OCI-LY1 (cell line): ENCODE measurements around the gene CTSD.

Source experiments
- H2AFZ ChIP-seq: fragments of 200-600 bp; sonication (generic), shearing (Covaris generic); 2 replicates; pipeline ENCODE4 v1.6.0; 2014; ENCODE audit warnings: antibody characterized with exemption, mild to moderate bottlenecking, low read length
- H3F3A ChIP-seq: fragments of 200-600 bp; sonication (generic), shearing (Covaris generic); 2 replicates; pipeline ENCODE4 v1.6.0; 2014; ENCODE audit warnings: mild to moderate bottlenecking, antibody characterized with exemption, low read length, moderate library complexity; ENCODE audit not compliant: insufficient read depth
- H3K27ac ChIP-seq: fragments of 200-600 bp; sonication (generic); 2 replicates; pipeline ENCODE4 v1.5.1; 2014; ENCODE audit warnings: low read length, mixed run types, mild to moderate bottlenecking, low read depth; ENCODE audit not compliant: poor library complexity, severe bottlenecking
- H3K27me3 ChIP-seq: fragments of 200-600 bp; sonication (generic); 2 replicates; pipeline ENCODE4 v1.6.0; 2014; ENCODE audit warnings: antibody characterized with exemption, mild to moderate bottlenecking, low read length, moderate library complexity; ENCODE audit not compliant: insufficient read depth
- H3K36me3 ChIP-seq: fragments of 200-600 bp; sonication (generic); 2 replicates; pipeline ENCODE4 v1.6.1; 2014; ENCODE audit warnings: mild to moderate bottlenecking, antibody characterized with exemption, low read length, moderate library complexity, mixed read lengths; ENCODE audit not compliant: insufficient read depth
- H3K4me1 ChIP-seq: fragments of 200-600 bp; sonication (generic); 2 replicates; pipeline ENCODE4 v1.5.1; 2014; ENCODE audit warnings: mild to moderate bottlenecking, low read length, moderate library complexity; ENCODE audit not compliant: insufficient read depth, severe bottlenecking
- H3K4me2 ChIP-seq: fragments of 200-600 bp; sonication (generic), shearing (Covaris generic); 2 replicates; pipeline ENCODE4 v1.6.1; 2014; ENCODE audit warnings: low read length
- H3K4me3 ChIP-seq: fragments of 200-600 bp; sonication (generic); 2 replicates; pipeline ENCODE4 v1.5.1; 2014; ENCODE audit warnings: low read length, low read depth, mild to moderate bottlenecking, mixed read lengths; ENCODE audit not compliant: poor library complexity, severe bottlenecking
- H3K79me2 ChIP-seq: fragments of 200-600 bp; shearing (Covaris generic); 2 replicates; pipeline ENCODE4 v1.6.1; 2016; ENCODE audit warnings: mixed run types, low read length, mixed read lengths; ENCODE audit not compliant: insufficient read depth
- H3K9ac ChIP-seq: fragments of 200-600 bp; sonication (generic), shearing (Covaris generic); 2 replicates; pipeline ENCODE4 v1.6.1; 2014; ENCODE audit warnings: mild to moderate bottlenecking, low read length, mixed read lengths
- H3K9me2 ChIP-seq: fragments of 200-600 bp; sonication (generic), shearing (Covaris generic); 2 replicates; pipeline ENCODE4 v1.6.1; 2014; ENCODE audit warnings: low read depth, mild to moderate bottlenecking, low read length, mixed read lengths
- H3K9me3 ChIP-seq: fragments of 200-600 bp; shearing (Covaris generic); 2 replicates; pipeline ENCODE4 v1.6.1; 2014; ENCODE audit warnings: low read length, mixed read lengths
- H4K20me1 ChIP-seq: fragments of 200-600 bp; sonication (generic), shearing (Covaris generic); 2 replicates; pipeline ENCODE4 v1.6.0; 2016; ENCODE audit warnings: mild to moderate bottlenecking, low read length; ENCODE audit not compliant: insufficient read depth
- EZH2 ChIP-seq: fragments of 200-600 bp; sonication (generic), shearing (Covaris generic); IDR thresholded peaks from 2 replicates; pipeline ENCODE4 v1.8.0; 2017; ENCODE audit warnings: borderline replicate concordance, mixed run types, mild to moderate bottlenecking, antibody characterized with exemption, low read length, moderate library complexity, mixed read lengths
- TF ChIP-seq, protein P1 (sequence below): fragments of 200-600 bp; sonication (generic), shearing (Covaris generic); IDR thresholded peaks from 2 replicates; pipeline ENCODE4 v1.5.1; 2017; ENCODE audit warnings: mild to moderate bottlenecking, antibody characterized with exemption, low read length, moderate library complexity, mixed read lengths

Gene CTSD

DNA sequence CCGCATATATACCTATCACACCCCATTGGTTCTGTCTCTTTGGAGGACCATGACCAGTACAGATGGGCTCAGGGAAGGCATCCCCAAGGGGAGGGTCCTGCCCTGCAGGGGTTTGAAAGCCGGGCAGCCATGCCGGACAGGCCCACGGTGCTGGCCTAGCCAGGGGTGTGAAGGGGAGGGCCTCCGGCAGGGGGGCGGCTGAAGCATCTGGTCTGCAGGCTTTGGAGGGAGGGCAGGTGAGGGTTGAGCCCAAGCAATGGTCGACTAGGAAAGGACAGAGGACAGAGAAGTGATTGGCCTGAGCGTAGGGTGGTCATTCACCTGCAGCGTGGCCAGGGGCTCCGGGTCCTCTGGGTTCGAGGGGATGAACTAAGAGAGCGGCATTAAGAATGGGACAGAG lies 11.2 kb upstream of the CTSD start:
- Histone ChIP-seq H3K79me2 (no peaks in the 10 kb centered on the region), H3K4me2 (no peak overlapping the region), H3K9me3 (no peaks in the 10 kb centered on the region), H2AFZ (no peak overlapping the region), H4K20me1 (no peaks in the 10 kb centered on the region), H3K4me3 (no peak overlapping the region), H3F3A (no peaks in the 10 kb centered on the region), H3K4me1 (no peaks in the 10 kb centered on the region), H3K27me3 (0 out of 2 replicates have a peak, but pooled peaks cover 3% of the 10 kb centered on the region), H3K27ac (no peak overlapping the region), H3K36me3 (no peaks in the 10 kb centered on the region), H3K9ac (no peak overlapping the region), H3K9me2 (no peaks in the 10 kb centered on the region)
- TF ChIP-seq, protein P1, sequence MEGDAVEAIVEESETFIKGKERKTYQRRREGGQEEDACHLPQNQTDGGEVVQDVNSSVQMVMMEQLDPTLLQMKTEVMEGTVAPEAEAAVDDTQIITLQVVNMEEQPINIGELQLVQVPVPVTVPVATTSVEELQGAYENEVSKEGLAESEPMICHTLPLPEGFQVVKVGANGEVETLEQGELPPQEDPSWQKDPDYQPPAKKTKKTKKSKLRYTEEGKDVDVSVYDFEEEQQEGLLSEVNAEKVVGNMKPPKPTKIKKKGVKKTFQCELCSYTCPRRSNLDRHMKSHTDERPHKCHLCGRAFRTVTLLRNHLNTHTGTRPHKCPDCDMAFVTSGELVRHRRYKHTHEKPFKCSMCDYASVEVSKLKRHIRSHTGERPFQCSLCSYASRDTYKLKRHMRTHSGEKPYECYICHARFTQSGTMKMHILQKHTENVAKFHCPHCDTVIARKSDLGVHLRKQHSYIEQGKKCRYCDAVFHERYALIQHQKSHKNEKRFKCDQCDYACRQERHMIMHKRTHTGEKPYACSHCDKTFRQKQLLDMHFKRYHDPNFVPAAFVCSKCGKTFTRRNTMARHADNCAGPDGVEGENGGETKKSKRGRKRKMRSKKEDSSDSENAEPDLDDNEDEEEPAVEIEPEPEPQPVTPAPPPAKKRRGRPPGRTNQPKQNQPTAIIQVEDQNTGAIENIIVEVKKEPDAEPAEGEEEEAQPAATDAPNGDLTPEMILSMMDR: no peak
- TF ChIP-seq EZH2: no peak

DNA sequence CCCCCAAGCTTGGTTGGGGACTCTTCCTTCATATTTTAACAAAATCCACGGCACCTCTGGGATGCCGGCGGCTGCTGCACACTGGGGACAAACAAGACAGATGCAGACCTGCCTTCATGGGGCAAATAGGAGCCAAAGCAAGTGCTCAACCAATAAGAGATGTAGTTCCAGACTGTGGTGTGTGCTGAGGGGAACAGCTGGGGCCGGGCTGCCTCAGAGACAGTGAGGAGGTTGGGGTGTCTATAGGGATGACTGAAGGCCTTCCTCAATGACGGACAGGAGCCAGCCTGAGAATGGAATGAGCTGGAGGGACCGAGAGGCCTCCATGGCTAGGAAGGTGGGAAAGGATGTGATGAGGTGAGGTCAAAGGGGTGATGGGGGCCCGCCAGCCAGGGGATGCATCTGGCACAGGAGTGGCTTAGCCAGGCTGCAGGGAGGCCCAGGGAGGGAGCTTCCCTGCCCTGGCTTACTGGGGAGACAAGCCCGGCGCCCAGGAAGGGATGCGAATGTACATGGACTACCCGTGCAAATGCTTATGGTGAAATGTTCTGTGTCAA lies 10.3 kb upstream of the CTSD start:
- TF ChIP-seq, protein P1: no peak
- no peak for TF ChIP-seq EZH2
- H3K79me2 ChIP-seq: no peaks in the 10 kb centered on the region
- no peak overlapping the region for H3K4me2 ChIP-seq
- no peaks in the 10 kb centered on the region for H4K20me1 ChIP-seq
- H3F3A ChIP-seq: no peaks in the 10 kb centered on the region
- no peak overlapping the region for H3K27ac ChIP-seq
- H3K9ac ChIP-seq: no peak overlapping the region
- H2AFZ ChIP-seq: no peak overlapping the region
- H3K27me3 ChIP-seq: 0 out of 2 replicates have a peak, but pooled peaks cover 3% of the 10 kb centered on the region
- H3K4me1 ChIP-seq: no peaks in the 10 kb centered on the region
- no peak overlapping the region for H3K4me3 ChIP-seq
- H3K9me3 ChIP-seq: no peaks in the 10 kb centered on the region
- H3K36me3 ChIP-seq: no peaks in the 10 kb centered on the region
- H3K9me2 ChIP-seq: no peaks in the 10 kb centered on the region

DNA sequence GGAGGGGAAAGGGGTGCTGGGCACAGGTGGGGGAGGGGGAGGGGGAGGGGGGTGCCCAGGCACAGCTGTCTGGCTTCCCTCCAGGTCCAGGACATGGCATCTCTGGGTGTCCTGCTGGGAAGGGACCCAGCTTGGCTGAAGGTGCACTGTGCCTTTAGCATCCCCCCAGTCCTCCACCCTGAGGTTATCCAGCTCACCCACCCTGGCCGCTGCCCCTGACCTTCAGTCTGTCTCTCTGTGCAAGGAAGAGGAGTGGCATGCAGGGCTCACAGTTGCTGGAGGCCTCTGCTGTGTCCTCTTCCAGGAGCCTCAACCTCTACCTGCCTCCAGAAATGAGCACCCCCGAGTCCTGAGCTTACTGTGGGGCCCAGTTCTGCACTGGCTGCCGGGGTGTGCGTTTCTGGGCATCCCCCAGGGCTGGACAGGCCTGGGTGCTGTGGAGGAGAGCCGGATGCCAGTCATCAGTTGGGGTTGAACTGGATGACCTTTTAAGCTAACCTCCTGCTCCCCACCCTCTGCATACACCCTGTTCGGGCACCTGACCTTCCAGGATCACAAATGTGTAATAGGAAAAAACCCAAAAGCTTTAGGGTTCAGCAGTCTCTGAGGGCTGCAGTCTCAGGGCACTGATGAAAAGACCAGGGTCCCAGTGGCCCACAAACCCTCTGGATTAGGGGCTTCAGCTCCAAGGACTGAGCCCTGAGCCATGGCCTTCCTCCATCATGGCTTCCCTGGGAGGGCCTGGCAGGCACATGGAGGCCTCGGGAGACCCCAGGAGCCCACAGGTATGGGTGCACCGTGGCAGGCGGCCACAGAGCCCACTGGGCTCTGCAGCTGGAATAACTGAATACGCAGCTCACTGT lies 9.6 kb upstream of the CTSD start:
- no peak overlapping the region for H3K4me3 ChIP-seq
- no peaks in the 10 kb centered on the region for H3F3A ChIP-seq
- H4K20me1 ChIP-seq: no peaks in the 10 kb centered on the region
- H3K36me3 ChIP-seq: no peaks in the 10 kb centered on the region
- TF ChIP-seq EZH2: no peak
- TF ChIP-seq, protein P1: no peak
- H3K9ac ChIP-seq: no peak overlapping the region
- no peak overlapping the region for H3K27ac ChIP-seq
- H3K9me2 ChIP-seq: no peaks in the 10 kb centered on the region
- H3K4me1 ChIP-seq: no peaks in the 10 kb centered on the region
- no peak overlapping the region for H2AFZ ChIP-seq
- no peak overlapping the region for H3K4me2 ChIP-seq
- no peaks in the 10 kb centered on the region for H3K9me3 ChIP-seq
- 0 out of 2 replicates have a peak, but pooled peaks cover 3% of the 10 kb centered on the region for H3K27me3 ChIP-seq
- H3K79me2 ChIP-seq: no peaks in the 10 kb centered on the region
